SK-N-SH (cell line): Measurements from ENCODE around the gene LRIT2.

Source experiments
- CHD2 ChIP-seq: fragments of 150-350 bp; IDR thresholded peaks from 2 replicates; pipeline ENCODE4 v1.6.1; 2018; ENCODE audit warnings: low read length; ENCODE audit not compliant: partially characterized antibody
- CTCF ChIP-seq: fragments of 200-600 bp; sonication (generic); IDR thresholded peaks from 2 replicates; pipeline ENCODE4 v1.6.1; 2017; ENCODE audit warnings: antibody characterized with exemption, mild to moderate bottlenecking, moderate library complexity
- ELF1 ChIP-seq: IDR thresholded peaks from 2 replicates; pipeline ENCODE4 v1.4.0; 2012
- EP300 ChIP-seq, 2 experiments: IDR thresholded peaks; 2 replicates each; pipeline versions ENCODE4 v1.4.0 to v1.6.1; 2012; ENCODE audit warnings: borderline replicate concordance in 1 of 2, low read depth in 1 of 2, low read length in 1 of 2
- FOXM1 ChIP-seq: IDR thresholded peaks from 2 replicates; pipeline ENCODE4 v1.4.0; 2012; ENCODE audit warnings: low read depth, mild to moderate bottlenecking
- GABPA ChIP-seq: IDR thresholded peaks from 2 replicates; pipeline ENCODE4 v1.4.0; 2012; ENCODE audit warnings: low read depth, mild to moderate bottlenecking
- RAD21 ChIP-seq: IDR thresholded peaks from 2 replicates; pipeline ENCODE4 v1.6.1; 2012; ENCODE audit warnings: mild to moderate bottlenecking, low read length
- RCOR1 ChIP-seq: fragments of 150-350 bp; IDR thresholded peaks from 2 replicates; pipeline ENCODE4 v1.6.1; 2017; ENCODE audit warnings: antibody characterized with exemption, low read length
- RXRA ChIP-seq: IDR thresholded peaks from 2 replicates; pipeline ENCODE4 v1.4.0; 2012; ENCODE audit warnings: low read depth, mild to moderate bottlenecking, borderline replicate concordance
- SIN3A ChIP-seq: IDR thresholded peaks from 2 replicates; pipeline ENCODE4 v1.6.1; 2012; ENCODE audit warnings: low read depth, mild to moderate bottlenecking, low read length, moderate library complexity, borderline replicate concordance
- TAF1 ChIP-seq: IDR thresholded peaks from 2 replicates; pipeline ENCODE4 v1.6.1; 2012; ENCODE audit warnings: low read depth, mild to moderate bottlenecking, low read length, moderate library complexity, borderline replicate concordance
- TEAD4 ChIP-seq: IDR thresholded peaks from 2 replicates; pipeline ENCODE4 v1.4.0; 2012; ENCODE audit warnings: mild to moderate bottlenecking, borderline replicate concordance; ENCODE audit not compliant: insufficient read depth
- YY1 ChIP-seq: IDR thresholded peaks from 2 replicates; pipeline ENCODE4 v1.4.0; 2012; ENCODE audit warnings: low read depth, mild to moderate bottlenecking
- TF ChIP-seq, protein P1 (sequence below): IDR thresholded peaks from 2 replicates; pipeline ENCODE4 v1.6.1; 2012; ENCODE audit warnings: mild to moderate bottlenecking, low read depth, low read length, moderate library complexity

DNA sequence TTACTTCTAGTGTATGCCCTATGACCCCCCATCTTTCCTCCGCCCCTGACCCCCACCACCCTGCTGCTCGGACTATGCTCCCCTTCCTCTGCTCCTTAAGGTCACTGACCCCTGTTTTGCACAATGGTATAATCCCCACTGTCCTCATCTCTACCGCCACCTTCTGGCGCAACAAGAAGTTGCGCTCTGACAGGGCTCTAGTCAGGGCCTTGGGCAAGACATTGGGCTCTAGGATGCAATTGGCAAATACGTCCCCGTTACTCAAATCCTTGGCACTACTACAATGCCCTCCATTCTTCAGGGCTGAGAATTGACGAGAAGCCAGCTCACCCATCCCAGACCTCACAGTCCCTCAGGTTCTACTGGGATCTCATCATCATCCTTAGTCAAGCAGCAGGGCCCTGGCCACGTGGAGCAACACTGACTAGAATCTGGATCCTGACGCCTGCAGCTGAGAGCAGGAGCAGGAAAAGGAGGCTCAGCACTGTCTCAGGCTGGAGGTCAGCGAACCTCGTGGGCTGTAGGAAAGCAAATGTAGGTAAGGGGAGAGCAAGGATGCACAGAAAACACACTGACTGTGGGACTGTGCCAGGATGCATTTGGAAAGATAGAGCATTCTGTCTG lies 10.6 kb downstream of the LRIT2 start:
- TF ChIP-seq YY1 (no peak), CTCF (peak; percentile 38), FOXM1 (no peak), TAF1 (no peak), CHD2 (no peak), RCOR1 (no peak), SIN3A (no peak), RAD21 (0 out of 2 replicates have a peak, but pooled peaks have one; percentile 14), RXRA (no peak), EP300 (IDR thresholded peaks at IDR 0.05; ENCODE audit: borderline replicate concordance in 1 of 2, low read depth in 1 of 2, low read length in 1 of 2) (no peak), ELF1 (no peak), GABPA (no peak), TEAD4 (no peak)
- TF ChIP-seq, protein P1, sequence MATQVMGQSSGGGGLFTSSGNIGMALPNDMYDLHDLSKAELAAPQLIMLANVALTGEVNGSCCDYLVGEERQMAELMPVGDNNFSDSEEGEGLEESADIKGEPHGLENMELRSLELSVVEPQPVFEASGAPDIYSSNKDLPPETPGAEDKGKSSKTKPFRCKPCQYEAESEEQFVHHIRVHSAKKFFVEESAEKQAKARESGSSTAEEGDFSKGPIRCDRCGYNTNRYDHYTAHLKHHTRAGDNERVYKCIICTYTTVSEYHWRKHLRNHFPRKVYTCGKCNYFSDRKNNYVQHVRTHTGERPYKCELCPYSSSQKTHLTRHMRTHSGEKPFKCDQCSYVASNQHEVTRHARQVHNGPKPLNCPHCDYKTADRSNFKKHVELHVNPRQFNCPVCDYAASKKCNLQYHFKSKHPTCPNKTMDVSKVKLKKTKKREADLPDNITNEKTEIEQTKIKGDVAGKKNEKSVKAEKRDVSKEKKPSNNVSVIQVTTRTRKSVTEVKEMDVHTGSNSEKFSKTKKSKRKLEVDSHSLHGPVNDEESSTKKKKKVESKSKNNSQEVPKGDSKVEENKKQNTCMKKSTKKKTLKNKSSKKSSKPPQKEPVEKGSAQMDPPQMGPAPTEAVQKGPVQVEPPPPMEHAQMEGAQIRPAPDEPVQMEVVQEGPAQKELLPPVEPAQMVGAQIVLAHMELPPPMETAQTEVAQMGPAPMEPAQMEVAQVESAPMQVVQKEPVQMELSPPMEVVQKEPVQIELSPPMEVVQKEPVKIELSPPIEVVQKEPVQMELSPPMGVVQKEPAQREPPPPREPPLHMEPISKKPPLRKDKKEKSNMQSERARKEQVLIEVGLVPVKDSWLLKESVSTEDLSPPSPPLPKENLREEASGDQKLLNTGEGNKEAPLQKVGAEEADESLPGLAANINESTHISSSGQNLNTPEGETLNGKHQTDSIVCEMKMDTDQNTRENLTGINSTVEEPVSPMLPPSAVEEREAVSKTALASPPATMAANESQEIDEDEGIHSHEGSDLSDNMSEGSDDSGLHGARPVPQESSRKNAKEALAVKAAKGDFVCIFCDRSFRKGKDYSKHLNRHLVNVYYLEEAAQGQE: no peak
